NT2/D1 (cell line): Measurements from ENCODE around the gene MPIG6B.

Source experiments
- DNase-seq: peaks from one replicate; pipeline ENCODE4 v3.0.0-alpha.2; 2011; ENCODE audit warnings: low read depth, low spot score
- H3K27me3 ChIP-seq: 2 replicates; pipeline ENCODE4 v1.6.0; 2011; ENCODE audit warnings: mild to moderate bottlenecking; ENCODE audit not compliant: insufficient read length, insufficient read depth
- H3K36me3 ChIP-seq: 2 replicates; pipeline ENCODE4 v1.6.1; 2011; ENCODE audit warnings: mild to moderate bottlenecking, low read length, mixed read lengths; ENCODE audit not compliant: insufficient read depth, insufficient read length
- H3K4me1 ChIP-seq: 2 replicates; pipeline ENCODE4 v1.5.1; 2011; ENCODE audit not compliant: insufficient read depth, insufficient read length
- H3K4me3 ChIP-seq: 2 replicates; pipeline ENCODE4 v1.5.1; 2011; ENCODE audit warnings: low read depth; ENCODE audit not compliant: insufficient read length
- H3K9ac ChIP-seq: 2 replicates; pipeline ENCODE4 v1.6.0; 2011; ENCODE audit warnings: low read depth; ENCODE audit not compliant: insufficient read length
- H3K9me3 ChIP-seq: 2 replicates; pipeline ENCODE4 v1.5.1; 2011; ENCODE audit warnings: mild to moderate bottlenecking, low read length; ENCODE audit not compliant: insufficient read depth
- SUZ12 ChIP-seq: IDR thresholded peaks from 2 replicates; pipeline ENCODE4 v1.6.1; 2011; ENCODE audit not compliant: insufficient read length, insufficient read depth; ENCODE audit errors: extremely low read depth
- YY1 ChIP-seq: IDR thresholded peaks from 2 replicates; pipeline ENCODE4 v1.6.1; 2011; ENCODE audit not compliant: insufficient read length, insufficient read depth
- ZNF274 ChIP-seq: IDR thresholded peaks from 2 replicates; pipeline ENCODE4 v1.6.1; 2011; ENCODE audit warnings: mild to moderate bottlenecking, low read depth, low read length

The MPIG6B gene

GRCh38 chr6:31730631-31731086 lies 7.5 kb downstream of the MPIG6B start:
- H3K27me3 ChIP-seq: no peaks in the 10 kb centered on the region
- H3K9ac ChIP-seq: no peak overlapping the region
- no peaks in the 10 kb centered on the region for H3K9me3 ChIP-seq
- H3K36me3 ChIP-seq: peaks cover 69% of the 10 kb centered on the region
- no peak overlapping the region for H3K4me3 ChIP-seq
- no peak for TF ChIP-seq YY1
- no peak for TF ChIP-seq SUZ12
- H3K4me1 ChIP-seq: peaks cover 5% of the 10 kb centered on the region
- no peak for DNase-seq

- Histone ChIP-seq H3K9me3 (no peaks in the 10 kb centered on the region), H3K27me3 (no peaks in the 10 kb centered on the region), H3K4me1 (peaks cover 8% of the 10 kb centered on the region), H3K4me3 (no peak overlapping the region), H3K9ac (no peak overlapping the region), H3K36me3 (peaks cover 56% of the 10 kb centered on the region)
- TF ChIP-seq SUZ12: no peak
- TF ChIP-seq ZNF274: no peak
- TF ChIP-seq YY1: no peak
- no peak for DNase-seq
Measured at GRCh38 chr6:31732029-31732428, 8.9 kb downstream of the MPIG6B start.

GRCh38 chr6:31733734-31734133 lies 10.6 kb downstream of the MPIG6B start:
- Histone ChIP-seq H3K9ac (peak overlapping the region; percentile 51), H3K9me3 (no peaks in the 10 kb centered on the region), H3K4me3 (peak overlapping the region; percentile 94), H3K4me1 (peaks cover 6% of the 10 kb centered on the region), H3K27me3 (no peaks in the 10 kb centered on the region), H3K36me3 (peaks cover 39% of the 10 kb centered on the region)
- TF ChIP-seq ZNF274: no peak
- no peak for TF ChIP-seq SUZ12
- no peak for TF ChIP-seq YY1
- no peak for DNase-seq

DNA sequence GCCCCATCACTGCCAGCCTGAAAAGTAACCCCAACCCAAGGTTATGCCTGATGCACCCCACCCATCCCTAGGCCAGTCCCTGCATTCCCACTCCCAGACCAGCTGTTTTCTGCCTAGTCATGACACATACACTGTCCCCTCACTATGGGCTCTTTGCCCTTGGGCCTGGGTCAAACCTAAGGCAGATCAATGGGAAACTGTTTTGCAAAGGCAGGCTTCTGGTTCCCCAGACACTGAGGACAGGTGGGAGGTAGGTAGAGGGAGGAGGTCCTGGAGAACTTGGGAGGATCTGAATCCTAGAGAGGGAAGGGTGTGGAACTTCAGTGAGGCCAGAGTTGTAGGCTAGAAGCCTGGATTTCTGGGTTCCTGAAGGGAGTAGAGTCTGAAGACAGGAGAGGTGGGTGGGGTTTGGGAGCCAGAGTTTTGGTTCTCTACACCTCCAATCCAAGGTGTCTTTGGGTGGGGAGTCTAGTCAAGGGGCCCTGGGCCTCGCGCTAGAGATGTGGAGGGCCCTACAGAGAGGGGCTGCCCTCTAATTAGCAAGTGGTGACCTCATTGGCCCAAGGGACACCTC lies 11.2 kb downstream of the MPIG6B start:
- H3K4me1 ChIP-seq: peaks cover 4% of the 10 kb centered on the region
- peak overlapping the region; percentile 94 for H3K4me3 ChIP-seq
- peak overlapping the region; percentile 51 for H3K9ac ChIP-seq
- H3K36me3 ChIP-seq: peaks cover 36% of the 10 kb centered on the region
- H3K9me3 ChIP-seq: no peaks in the 10 kb centered on the region
- no peak for DNase-seq
- no peak for TF ChIP-seq YY1
- no peak for TF ChIP-seq ZNF274
- TF ChIP-seq SUZ12: no peak
- H3K27me3 ChIP-seq: no peaks in the 10 kb centered on the region

GRCh38 chr6:31734821-31735406 lies 11.7 kb downstream of the MPIG6B start:
- peaks cover 36% of the 10 kb centered on the region for H3K36me3 ChIP-seq

DNA sequence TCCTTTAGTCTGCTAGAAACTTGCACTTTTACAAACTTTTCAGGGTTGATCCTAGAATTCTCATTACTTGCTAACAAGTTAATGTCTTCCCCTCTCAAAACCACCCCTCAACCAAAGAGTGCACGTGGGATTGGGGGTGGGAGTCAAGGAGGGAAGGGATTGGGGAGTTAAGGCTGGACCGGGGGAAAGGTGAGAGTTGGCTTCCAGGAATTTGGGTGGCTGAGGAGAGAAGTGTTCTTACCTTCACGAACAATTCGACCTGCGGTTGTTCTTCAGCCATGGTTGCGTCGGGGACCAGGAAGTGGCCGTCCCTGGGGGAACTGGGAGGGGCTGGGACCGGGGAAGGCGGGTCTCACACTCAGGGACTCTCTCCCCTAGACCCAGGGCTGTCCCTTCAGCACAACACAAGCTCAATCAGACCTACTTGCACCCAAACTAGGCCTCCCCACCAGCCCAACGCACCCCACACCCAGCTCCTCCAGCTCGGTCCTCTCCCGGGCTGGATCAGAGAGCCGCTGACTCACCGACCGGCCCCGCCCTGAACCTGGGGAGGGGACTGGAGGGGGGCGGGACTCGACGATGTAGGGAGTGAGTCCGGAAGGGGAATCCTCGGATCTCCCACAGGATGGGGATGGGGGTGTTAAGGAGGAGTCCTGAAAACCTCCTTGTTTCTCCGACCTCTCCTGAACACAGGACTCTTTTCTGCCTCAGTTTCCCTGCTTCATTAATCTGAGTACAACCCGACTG lies 13.0 kb downstream of the MPIG6B start, which contains the start of gene CLIC1:
TSS of gene CLIC1 (minus strand) at position 510 of the 747 bp plus-strand sequence. CDS start at position 280, 230 bp downstream.
- peaks cover 36% of the 10 kb centered on the region for H3K36me3 ChIP-seq
- no peaks in the 10 kb centered on the region for H3K27me3 ChIP-seq
- H3K4me1 ChIP-seq: peaks cover 2% of the 10 kb centered on the region
- peak within 1 kb of the TSS; percentile 94 for H3K4me3 ChIP-seq
- peak within 1 kb of the TSS; percentile 97 for H3K9ac ChIP-seq
- H3K9me3 ChIP-seq: no peaks in the 10 kb centered on the region
- no peak for TF ChIP-seq ZNF274
- TF ChIP-seq YY1: no peak
- no peak for TF ChIP-seq SUZ12
- DNase-seq: peak; percentile 51

More at GRCh38 chr6:31734821-31735406, 11.7 kb downstream of the MPIG6B start:
- DNase-seq: peak; percentile 74
- TF ChIP-seq ZNF274 (no peak), YY1 (no peak), SUZ12 (no peak)
- Histone ChIP-seq H3K4me1 (peaks cover 4% of the 10 kb centered on the region), H3K27me3 (no peaks in the 10 kb centered on the region), H3K9ac (peak overlapping the region; percentile 97), H3K9me3 (no peaks in the 10 kb centered on the region), H3K4me3 (peak overlapping the region; percentile 94)
